ENCODE measurements around the gene CCDC85C.

CCDC85C gene

DNA sequence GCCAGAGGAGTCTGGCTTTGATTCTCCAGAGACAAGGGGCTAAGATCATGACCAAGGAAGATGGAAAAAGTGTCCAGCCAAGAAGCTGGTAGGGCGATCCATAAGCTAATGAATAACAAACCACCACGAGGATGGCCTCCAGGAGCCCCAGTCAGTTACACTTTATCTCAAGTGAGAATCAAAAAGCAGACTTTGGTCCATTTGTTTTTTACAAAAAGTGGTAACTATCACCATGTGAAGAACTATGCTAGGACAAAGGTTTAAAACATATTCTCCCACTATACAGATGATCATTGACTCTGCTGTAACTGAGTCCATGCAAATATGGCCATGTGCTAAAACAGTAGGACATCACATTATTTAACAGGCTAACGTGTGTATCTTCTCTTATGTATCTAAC is 137.2 kb downstream of the CCDC85C start:
- DNase-seq (ENCODE audit: low read depth): no peak
- no peak overlapping the region for H3K4me3 ChIP-seq (ENCODE audit: low read length)
- TF ChIP-seq, protein P1, sequence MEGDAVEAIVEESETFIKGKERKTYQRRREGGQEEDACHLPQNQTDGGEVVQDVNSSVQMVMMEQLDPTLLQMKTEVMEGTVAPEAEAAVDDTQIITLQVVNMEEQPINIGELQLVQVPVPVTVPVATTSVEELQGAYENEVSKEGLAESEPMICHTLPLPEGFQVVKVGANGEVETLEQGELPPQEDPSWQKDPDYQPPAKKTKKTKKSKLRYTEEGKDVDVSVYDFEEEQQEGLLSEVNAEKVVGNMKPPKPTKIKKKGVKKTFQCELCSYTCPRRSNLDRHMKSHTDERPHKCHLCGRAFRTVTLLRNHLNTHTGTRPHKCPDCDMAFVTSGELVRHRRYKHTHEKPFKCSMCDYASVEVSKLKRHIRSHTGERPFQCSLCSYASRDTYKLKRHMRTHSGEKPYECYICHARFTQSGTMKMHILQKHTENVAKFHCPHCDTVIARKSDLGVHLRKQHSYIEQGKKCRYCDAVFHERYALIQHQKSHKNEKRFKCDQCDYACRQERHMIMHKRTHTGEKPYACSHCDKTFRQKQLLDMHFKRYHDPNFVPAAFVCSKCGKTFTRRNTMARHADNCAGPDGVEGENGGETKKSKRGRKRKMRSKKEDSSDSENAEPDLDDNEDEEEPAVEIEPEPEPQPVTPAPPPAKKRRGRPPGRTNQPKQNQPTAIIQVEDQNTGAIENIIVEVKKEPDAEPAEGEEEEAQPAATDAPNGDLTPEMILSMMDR (conservative IDR thresholded peaks at IDR 0.05; ENCODE audit: low read depth, low read length): no peak

DNA sequence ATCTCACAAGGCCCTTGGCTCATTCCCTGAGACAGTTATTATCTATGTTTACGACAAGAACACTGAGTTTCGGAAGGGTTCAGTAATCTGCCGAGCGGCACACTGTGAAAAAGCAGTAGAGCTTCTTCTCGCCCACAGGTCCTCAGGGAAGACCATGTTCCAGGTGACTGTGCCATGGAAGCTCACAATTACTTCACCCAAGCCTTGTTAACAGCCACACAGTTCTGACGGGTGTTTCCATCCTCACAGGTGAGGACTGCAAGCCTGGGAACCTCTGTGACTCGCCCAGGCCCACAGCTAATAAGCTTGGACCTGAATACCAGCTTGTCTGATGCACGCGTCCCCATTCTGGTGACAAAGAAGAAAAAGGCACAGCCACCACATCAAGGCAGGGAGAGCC is 138.7 kb downstream of the CCDC85C start:
- no peak overlapping the region for H3K4me3 ChIP-seq (ENCODE audit: low read length)
- TF ChIP-seq, protein P1 (conservative IDR thresholded peaks at IDR 0.05; ENCODE audit: low read depth, low read length): no peak

DNA sequence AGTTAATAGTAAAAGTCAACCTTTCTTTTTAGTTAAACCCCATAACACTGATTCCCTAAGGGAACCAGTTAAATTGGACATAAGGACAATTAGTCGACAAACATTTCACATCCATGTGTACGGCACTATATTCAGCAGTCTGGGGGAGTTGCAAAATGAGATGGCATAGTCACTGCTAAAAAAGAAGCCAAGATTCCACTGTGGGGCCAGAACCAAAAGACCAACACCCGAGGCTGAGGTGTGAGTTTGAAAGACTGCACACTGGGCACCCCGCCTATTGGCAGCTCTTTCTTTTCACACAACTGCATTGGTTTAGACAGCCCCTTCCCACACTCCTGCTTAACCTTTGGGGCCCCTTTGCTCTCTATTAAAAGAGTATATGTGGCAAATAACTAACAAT is 140.0 kb downstream of the CCDC85C start:
- H3K4me3 ChIP-seq (ENCODE audit: low read length): no peak overlapping the region
- DNase-seq (ENCODE audit: low read depth): no peak
- TF ChIP-seq, protein P1 (conservative IDR thresholded peaks at IDR 0.05; ENCODE audit: low read depth, low read length): no peak

More for the DNA sequence above, 138.7 kb downstream of the CCDC85C start:
- DNase-seq (ENCODE audit: low read depth): no peak

DNA sequence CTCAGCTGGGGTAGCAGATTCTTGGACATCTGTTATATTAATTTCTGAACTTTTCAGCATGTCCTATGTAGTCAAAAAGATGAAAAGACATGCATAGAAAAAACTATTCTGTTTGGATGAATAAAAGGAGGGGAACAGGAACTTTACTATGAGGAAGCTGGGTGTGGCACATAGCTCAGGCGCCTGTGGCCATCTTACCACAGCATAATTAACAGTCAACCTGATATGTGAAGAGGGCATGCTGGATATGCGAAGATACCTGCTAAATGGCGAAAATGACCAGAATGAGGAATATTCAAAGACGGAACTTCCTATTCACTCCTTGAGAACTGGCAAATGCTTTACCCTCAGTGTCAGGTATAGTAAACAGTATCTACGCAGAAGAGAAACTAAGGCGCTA is 141.8 kb downstream of the CCDC85C start:
- TF ChIP-seq, protein P1 (conservative IDR thresholded peaks at IDR 0.05; ENCODE audit: low read depth, low read length): no peak
- H3K4me3 ChIP-seq (ENCODE audit: low read length): no peak overlapping the region
- DNase-seq (ENCODE audit: low read depth): no peak

DNA sequence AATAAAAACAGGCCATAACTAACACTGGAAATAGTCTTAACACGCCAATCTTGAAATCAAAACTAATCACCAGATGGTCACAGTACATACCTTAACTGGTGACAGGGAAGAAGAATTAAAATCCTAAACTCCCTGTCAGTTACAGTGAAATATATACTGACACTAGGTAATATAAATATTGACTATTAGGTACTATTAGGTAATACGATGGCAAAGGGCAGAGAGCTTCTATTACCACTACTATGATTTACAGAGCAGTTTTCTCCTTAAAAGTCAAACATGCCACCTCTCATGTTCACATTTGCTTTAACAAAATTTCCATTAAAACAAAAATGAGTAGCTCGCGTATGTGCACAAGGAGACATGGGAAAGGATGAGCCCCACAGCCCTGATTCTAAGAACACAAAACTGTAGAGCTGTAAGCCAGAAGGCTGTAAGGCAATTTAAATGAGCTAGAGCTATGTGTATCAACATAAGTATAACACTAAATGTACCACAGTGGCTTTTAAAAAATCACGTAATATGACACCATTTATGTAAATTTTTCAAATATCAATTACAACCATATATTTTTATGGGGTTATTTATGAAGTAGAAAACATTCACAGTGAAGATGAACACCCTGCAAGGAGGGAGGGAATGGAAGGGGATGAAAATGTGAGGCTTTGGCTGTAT is 142.5 kb downstream of the CCDC85C start:
- H3K4me3 ChIP-seq (ENCODE audit: low read length): no peak overlapping the region
- TF ChIP-seq, protein P1 (conservative IDR thresholded peaks at IDR 0.05; ENCODE audit: low read depth, low read length): no peak
- DNase-seq (ENCODE audit: low read depth): no peak

DNA sequence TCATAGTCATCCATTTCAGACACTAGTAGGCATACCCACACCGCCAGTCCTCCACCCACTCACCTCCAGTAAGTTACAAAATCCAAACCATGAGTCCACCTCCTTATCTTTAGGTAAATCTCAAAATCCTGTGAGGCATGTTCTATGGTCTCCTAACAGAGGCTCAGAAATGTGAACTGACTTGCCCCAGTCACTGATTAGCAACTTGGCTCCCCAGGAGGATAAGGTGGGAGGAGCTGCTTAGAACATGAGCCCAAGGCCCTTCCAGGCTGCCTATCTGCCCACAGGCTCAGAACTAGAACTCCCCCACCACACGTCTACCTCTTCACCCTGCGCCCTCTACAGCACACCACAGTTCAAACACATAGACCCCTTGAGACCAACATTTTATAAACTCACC is 143.2 kb downstream of the CCDC85C start:
- no peak for DNase-seq (ENCODE audit: low read depth)
- TF ChIP-seq, protein P1 (conservative IDR thresholded peaks at IDR 0.05; ENCODE audit: low read depth, low read length): no peak
- H3K4me3 ChIP-seq (ENCODE audit: low read length): no peak overlapping the region

DNA sequence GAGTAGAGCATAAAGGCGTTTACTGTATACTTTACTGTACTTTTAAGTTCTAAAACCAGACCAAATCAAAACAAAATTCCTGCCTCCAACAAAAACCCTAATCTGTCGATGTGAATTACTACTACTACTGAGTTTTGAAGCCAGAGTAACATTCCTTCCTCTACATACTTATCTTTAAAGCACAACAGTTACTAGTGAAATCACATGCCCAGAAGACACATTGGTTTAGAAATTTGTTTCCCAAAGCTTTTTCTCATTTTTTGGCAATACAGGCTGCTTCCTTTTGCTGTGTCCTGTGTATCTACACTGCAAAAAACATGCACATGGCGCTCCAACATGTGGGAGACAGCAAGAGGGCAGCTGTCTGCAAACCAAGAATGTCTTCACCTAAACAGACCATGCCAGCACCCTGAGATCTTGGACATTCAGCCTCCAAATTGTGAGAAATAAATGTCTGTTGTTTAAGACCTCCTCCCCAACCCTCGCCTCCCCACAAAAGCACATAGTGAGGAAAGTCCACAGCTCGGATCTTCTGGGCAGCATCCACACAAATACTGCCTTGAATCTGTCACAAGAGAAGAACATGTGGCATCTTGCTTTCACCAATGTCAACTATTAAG is 144.4 kb downstream of the CCDC85C start:
- H3K4me3 ChIP-seq (ENCODE audit: low read length): no peak overlapping the region
- DNase-seq (ENCODE audit: low read depth): no peak
- TF ChIP-seq, protein P1 (conservative IDR thresholded peaks at IDR 0.05; ENCODE audit: low read depth, low read length): no peak
